Ovary (tissue), 9 donors: ENCODE measurements around the gene GPATCH8. TPM values are rescaled to one million over a fixed set of nuclear protein-coding genes. Genes with fewer than 3 reads are reported as not detected.
A peak's percentile ranks its signal among the peaks of the same experiment; 100 is the strongest.
"Not testable (repeated sequence)": the region's sequence is repeated elsewhere in the genome, so short reads cannot be mapped to it uniquely, and the experiment has no call there.

Source experiments
- DNase-seq, 5 donors: peaks; one replicate each; pipeline ENCODE4 v3.0.0-alpha.2; 2019 to 2020
- H3K27ac ChIP-seq, 2 donors: fragments of 200-600 bp; one replicate each; pipeline versions ENCODE4 v1.5.1 to v1.8.0; 2019 to 2022
- H3K27me3 ChIP-seq: fragments of 200-600 bp; one replicate; pipeline ENCODE4 v1.8.0; 2022
- H3K36me3 ChIP-seq: fragments of 200-600 bp; sonication (generic); one replicate; pipeline ENCODE4 v1.5.1; 2019
- H3K4me1 ChIP-seq: one replicate; pipeline ENCODE4 v1.8.1; 2013; ENCODE audit warnings: mild to moderate bottlenecking, moderate library complexity; ENCODE audit not compliant: insufficient read depth
- H3K4me3 ChIP-seq: fragments of 200-600 bp; sonication (generic); one replicate; pipeline ENCODE4 v1.5.1; 2017
- H3K9me3 ChIP-seq, 2 donors: fragments of 200-600 bp in 1 of 2; sonication (generic) in 1 of 2; one replicate each; pipeline versions ENCODE4 v1.5.1 to v1.8.1; 2013 to 2019; ENCODE audit warnings: mild to moderate bottlenecking in 1 of 2, moderate library complexity in 1 of 2
- EP300 ChIP-seq: sonication (generic); formaldehyde crosslinking; IDR thresholded peaks from one replicate; pipeline ENCODE4 v1.6.1; 2017; ENCODE audit warnings: antibody characterized with exemption
- POLR2A ChIP-seq: fragments of 450-650 bp; IDR thresholded peaks from one replicate; pipeline ENCODE4 v1.6.1; 2017; ENCODE audit warnings: antibody characterized with exemption, mild to moderate bottlenecking, moderate library complexity
- WGBS, 3 donors: extraction: QIAGEN DNeasy Blood & Tissue Kit in 1 of 3; methylation state at CpG; one replicate each; pipeline versions ENCODE4 v1.1.5 to v1.1.7; 2013 to 2017; 5-methylcytosine and 5-hydroxymethylcytosine counted together
- intact Hi-C, 4 donors: fragments of 100-400 bp; cut with DNase I; formaldehyde crosslinking; loops; one replicate each; pipeline versions ENCODE4 v1.11.0 to v1.15.1; 2022 to 2023
- polyA plus RNA-seq, 2 donors: library from polyadenylated mRNA; stranded (reverse); fragments of 200-250 nt in 1 of 2; fragments of 350-450 nt in 1 of 2; fragmentation: Illumina TruSeq in 1 of 2; extraction: RNeasy Lipid Tissue Mini Kit (QIAGEN cat#74804) in 1 of 2; gene quantifications; one replicate each; pipeline ENCODE4 v1.2.3, GENCODE V29; 2013 to 2014
- total RNA-seq, 7 donors: library from RNA; depleted of rRNA in 2 of 7; stranded (reverse); fragments of >200 nt in 2 of 7; fragmentation: NEBNext Ultra II Directional in 3 of 7; extraction: Animal tissue kit (Norgen Biotek cat#: 25700) in 3 of 7; gene quantifications; one replicate each; pipeline versions ENCODE4 v1.1.0 to v1.2.4, GENCODE V29; 2016 to 2023
- TF ChIP-seq, protein P1 (sequence below), 3 donors: fragments of 450-650 bp in 2 of 3; fragments of 200-600 bp in 1 of 3; IDR thresholded peaks; one replicate each; pipeline versions ENCODE4 v1.5.1 to v1.8.0; 2016 to 2022; ENCODE audit warnings: antibody characterized with exemption in 3 of 3, mild to moderate bottlenecking in 1 of 3
- donor health status: DM: no; HTN: no; CAD: no; lungs with moderate emphysema.
- donor health status: DM: no; HTN: no; CAD: no.
- donor health status: Bipolar disorder and iron deficiency.
- donor health status: DM: yes; HTN: yes; CAD: no.
- donor health status: DM: no; HTN: no; CAD: no.
- donor health status: DM: yes; HTN: yes; CAD: no.

The GPATCH8 gene
- total and polyA plus RNA-seq, 9 donors = 20.5 to 57.3 (median 43.5) TPM

DNA sequence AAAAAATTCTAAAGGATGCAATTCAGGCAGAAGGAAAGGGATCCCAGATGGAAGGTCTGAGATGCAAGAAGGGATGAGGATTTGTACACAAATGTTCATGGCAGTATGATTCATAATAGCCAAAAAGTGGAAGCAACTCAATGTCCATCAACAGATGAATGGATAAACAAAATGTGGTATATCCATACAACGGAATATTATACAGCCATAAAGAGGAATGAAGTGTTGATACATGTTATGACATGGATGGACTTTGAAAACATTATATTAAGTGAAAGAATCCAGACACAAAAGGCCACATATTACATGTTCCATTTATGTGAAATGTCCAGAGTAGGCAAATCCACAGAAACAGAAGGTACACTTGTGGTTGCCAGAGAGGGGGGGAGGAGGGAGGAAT is 23.9 kb upstream of the GPATCH8 start:
- intact Hi-C loops = no loop called here
- Histone ChIP-seq H3K4me3 (no peak overlapping the region), H3K9me3 (no peaks in the 10 kb centered on the region), H3K27me3 (no peaks in the 10 kb centered on the region), H3K36me3 (no peaks in the 10 kb centered on the region), H3K4me1 (no peaks in the 10 kb centered on the region), H3K27ac (no peak overlapping the region)
- no peak for TF ChIP-seq EP300
- TF ChIP-seq, protein P1, sequence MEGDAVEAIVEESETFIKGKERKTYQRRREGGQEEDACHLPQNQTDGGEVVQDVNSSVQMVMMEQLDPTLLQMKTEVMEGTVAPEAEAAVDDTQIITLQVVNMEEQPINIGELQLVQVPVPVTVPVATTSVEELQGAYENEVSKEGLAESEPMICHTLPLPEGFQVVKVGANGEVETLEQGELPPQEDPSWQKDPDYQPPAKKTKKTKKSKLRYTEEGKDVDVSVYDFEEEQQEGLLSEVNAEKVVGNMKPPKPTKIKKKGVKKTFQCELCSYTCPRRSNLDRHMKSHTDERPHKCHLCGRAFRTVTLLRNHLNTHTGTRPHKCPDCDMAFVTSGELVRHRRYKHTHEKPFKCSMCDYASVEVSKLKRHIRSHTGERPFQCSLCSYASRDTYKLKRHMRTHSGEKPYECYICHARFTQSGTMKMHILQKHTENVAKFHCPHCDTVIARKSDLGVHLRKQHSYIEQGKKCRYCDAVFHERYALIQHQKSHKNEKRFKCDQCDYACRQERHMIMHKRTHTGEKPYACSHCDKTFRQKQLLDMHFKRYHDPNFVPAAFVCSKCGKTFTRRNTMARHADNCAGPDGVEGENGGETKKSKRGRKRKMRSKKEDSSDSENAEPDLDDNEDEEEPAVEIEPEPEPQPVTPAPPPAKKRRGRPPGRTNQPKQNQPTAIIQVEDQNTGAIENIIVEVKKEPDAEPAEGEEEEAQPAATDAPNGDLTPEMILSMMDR (IDR thresholded peaks at IDR 0.05) = no peak
- no peak for TF ChIP-seq POLR2A
- 91 to 97% (median 91%) methylated on average over 1 of the region's 1 CpG for WGBS, 3 donors
- no peak for DNase-seq

DNA sequence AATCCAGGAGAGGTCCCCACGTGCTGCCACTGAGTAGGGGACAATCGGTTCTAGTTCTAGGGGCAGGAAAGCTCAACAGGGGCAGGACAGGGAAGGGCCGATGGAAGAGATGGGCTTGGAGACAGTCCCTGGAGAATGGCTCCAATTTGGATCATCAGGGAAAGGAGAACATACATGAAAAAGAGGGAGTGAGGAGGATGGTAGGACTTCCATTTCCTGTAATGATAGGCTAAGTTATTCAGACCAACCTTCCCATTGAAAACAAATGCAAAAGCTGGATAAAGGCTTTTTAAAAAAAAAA is 20.4 kb upstream of the GPATCH8 start:
- DNase-seq = no peak
- WGBS, 3 donors = 68 to 77% (median 72%) methylated on average over 3 of the region's 3 CpGs
- intact Hi-C loops = no loop called here

DNA sequence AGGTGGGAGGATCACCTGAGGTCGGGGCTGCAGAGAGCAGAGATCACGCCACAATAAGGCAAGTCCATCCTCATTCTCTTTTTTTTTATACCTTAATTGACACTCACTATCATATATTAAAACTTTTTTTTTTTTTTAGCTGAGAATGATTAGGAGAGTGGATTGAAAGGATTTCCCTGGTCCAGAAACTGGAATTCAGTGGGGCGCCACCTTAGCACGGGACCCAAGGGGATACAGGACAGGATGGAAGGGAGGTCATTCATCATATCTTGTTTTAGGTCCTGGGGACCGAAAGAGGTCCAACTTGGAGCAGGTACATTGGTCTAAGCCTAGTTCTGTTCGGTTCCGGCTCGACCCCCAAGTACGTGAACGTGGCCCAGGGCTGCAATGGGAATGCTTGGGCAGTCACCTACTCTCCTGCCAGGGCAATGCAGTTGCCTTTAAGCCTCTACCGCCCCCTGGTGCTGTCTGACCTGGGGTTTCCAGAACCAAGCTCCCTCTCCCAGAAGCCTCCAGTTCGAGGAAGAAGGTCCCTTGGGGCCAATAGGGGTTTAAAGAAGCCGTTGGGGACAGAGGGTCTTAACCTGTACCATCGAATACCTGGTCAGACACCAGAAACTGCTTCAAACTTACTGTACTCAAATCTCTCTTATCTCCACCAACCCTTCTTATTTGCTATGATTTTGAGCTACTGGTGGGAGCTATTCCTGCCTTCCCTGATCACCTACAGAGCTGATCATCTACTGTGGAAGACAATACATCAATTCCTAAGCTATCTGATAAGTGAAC is 19.9 kb upstream of the GPATCH8 start:
- Histone ChIP-seq H3K4me3 (no peak overlapping the region), H3K4me1 (no peaks in the 10 kb centered on the region), H3K27ac (no peak overlapping the region), H3K27me3 (no peaks in the 10 kb centered on the region), H3K36me3 (no peaks in the 10 kb centered on the region), H3K9me3 (no peaks in the 10 kb centered on the region)
- intact Hi-C loops = no loop called here
- peak in 3 of 5 donors; percentile 21 to 64 (median 33) for DNase-seq
- TF ChIP-seq EP300 (no peak), POLR2A (no peak)
- TF ChIP-seq, protein P1 (IDR thresholded peaks at IDR 0.05) = no peak
- 52 to 64% (median 60%) methylated on average over 14 of the region's 14 CpGs for WGBS, 3 donors

More for the DNA sequence above, 20.4 kb upstream of the GPATCH8 start:
- Histone ChIP-seq H3K36me3 (no peaks in the 10 kb centered on the region), H3K27ac (no peak overlapping the region), H3K4me3 (no peak overlapping the region), H3K27me3 (no peaks in the 10 kb centered on the region), H3K9me3 (no peaks in the 10 kb centered on the region), H3K4me1 (no peaks in the 10 kb centered on the region)
- TF ChIP-seq EP300 (no peak), POLR2A (no peak)
- TF ChIP-seq, protein P1 (IDR thresholded peaks at IDR 0.05) = no peak

DNA sequence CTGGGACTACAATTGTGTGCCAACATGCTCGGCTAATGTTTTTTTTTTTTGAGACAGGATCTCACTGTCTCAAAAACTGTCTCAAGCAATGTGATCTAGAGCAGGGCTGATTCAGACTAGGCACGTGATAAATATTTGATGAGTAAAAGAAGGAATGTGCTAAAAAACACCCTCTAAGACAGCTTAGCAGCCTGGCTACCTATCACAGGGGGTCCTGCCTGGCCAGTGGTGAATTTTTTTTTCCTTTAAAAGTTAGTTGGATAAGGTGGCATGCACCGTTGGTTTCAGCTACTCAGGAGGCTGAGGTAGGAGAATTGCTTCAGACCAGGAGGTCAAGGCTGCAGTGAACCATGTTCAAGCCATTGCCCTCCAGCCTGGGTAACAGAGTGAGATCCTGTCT is 14.8 kb upstream of the GPATCH8 start:
- no peak for DNase-seq
- no peaks in the 10 kb centered on the region for H3K27me3 ChIP-seq
- 20 to 35% (median 30%) methylated on average over 3 of the region's 3 CpGs for WGBS, 3 donors
- H3K27ac ChIP-seq = no peak overlapping the region
- H3K4me3 ChIP-seq = no peak overlapping the region
- H3K36me3 ChIP-seq = no peaks in the 10 kb centered on the region
- intact Hi-C loops = no loop called here
- TF ChIP-seq EP300 (no peak), POLR2A (no peak)
- TF ChIP-seq, protein P1 (IDR thresholded peaks at IDR 0.05) = no peak
- H3K4me1 ChIP-seq = no peaks in the 10 kb centered on the region
- H3K9me3 ChIP-seq = no peaks in the 10 kb centered on the region

DNA sequence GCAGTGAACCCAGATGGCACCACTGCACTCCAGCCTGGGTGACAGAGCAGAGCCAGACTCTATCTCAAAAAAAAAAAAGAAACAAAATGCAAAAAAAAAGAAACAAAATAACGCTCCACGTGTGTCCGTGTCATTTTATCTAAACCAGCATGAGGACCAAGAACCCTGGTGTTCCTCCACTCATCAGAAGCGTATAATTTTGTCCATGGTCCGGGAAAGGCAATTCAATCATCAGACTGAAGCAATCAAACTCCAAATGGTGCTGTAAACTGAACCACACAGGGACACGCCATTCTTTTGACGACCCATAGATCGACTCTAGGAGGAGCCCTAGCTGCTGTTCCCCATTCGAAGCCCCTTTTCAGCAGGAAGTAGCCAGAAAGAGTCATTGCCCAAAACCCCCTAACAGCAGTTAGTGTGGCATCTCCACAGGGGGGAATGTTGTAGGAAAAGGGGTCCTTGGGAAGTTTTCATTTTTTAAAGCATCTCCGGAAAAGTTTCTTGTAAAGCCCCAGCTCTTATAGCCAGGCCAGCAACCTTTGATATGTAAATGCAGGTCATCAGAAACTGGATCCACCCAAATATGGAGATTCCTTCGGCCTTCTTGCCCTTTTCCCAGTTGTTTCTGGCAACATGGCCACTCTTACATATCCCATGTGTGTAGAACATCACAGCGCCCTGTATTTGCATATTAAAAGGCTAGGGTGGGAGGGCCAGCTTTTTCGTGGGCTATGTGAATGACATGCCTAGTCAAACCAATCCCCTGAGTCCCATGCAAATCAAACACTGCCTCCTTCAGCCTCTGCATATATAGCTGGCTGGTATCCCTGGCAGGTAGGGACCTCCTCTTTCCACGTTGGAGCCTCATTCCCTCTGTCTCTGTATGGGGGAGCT is 8.3 kb upstream of the GPATCH8 start:
- WGBS, 3 donors = 29 to 37% (median 31%) methylated on average over 14 of the region's 14 CpGs
- H3K27me3 ChIP-seq, H3K36me3 ChIP-seq, H3K4me3 ChIP-seq, intact Hi-C loops, DNase-seq, H3K9me3 ChIP-seq, H3K4me1 ChIP-seq, H3K27ac ChIP-seq: not testable (repeated sequence)

DNA sequence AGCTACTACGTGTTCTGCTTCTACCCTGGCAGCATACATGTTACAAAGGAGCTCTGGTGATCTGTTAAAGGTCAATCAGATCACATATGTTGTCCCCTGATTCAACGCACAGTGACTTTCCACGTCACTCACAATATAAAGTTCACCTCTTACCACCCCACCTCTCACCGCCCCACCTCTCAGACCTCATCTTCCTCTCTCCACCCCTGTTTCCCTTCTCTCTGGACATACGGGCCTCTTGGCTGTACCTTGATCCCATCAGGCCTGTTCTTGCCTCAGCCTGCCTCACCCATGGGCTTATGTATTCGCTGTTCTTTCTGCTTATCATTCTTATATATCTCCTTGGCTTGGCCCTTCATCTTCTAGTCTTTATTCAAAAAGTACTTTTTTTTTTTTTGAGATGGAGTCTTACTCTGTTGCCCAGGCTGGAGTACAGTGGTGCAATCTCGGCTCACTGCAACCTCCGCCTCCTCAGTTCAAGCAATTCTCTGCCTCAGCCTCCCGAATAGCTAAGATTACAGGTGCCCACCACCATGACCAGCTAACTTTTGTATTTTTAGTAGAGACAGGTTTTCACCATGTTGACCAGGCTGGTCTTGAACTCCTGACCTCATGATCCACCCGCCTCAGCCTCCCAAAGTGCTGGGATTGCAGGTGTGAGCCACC is 3.9 kb upstream of the GPATCH8 start:
- H3K27ac ChIP-seq, intact Hi-C loops, H3K4me1 ChIP-seq, H3K4me3 ChIP-seq, DNase-seq, H3K36me3 ChIP-seq, H3K9me3 ChIP-seq, H3K27me3 ChIP-seq: not testable (repeated sequence)
- WGBS, 3 donors = 89 to 92% (median 90%) methylated on average over 10 of the region's 10 CpGs
